GM12801 (cell line): ENCODE measurements around the gene VWA8.

Experiments
- CTCF ChIP-seq: IDR thresholded peaks from one replicate; pipeline ENCODE4 v1.5.1; 2011; ENCODE audit warnings: control low read depth; ENCODE audit not compliant: insufficient read length; ENCODE audit errors: extremely low read depth

The VWA8 gene

GRCh38 chr13:41579168-41579567 is 381.7 kb downstream of the VWA8 start:
- TF ChIP-seq CTCF = no peak

GRCh38 chr13:41578371-41578770 is 382.5 kb downstream of the VWA8 start:
- no peak for TF ChIP-seq CTCF

- no peak for TF ChIP-seq CTCF
Measured at GRCh38 chr13:41577436-41577835, 383.5 kb downstream of the VWA8 start.

GRCh38 chr13:41568972-41569351 is 391.9 kb downstream of the VWA8 start:
- no peak for TF ChIP-seq CTCF

- no peak for TF ChIP-seq CTCF
Measured at GRCh38 chr13:41568143-41568971, 392.6 kb downstream of the VWA8 start.

- no peak for TF ChIP-seq CTCF
Measured at GRCh38 chr13:41567363-41567762, 393.5 kb downstream of the VWA8 start.

GRCh38 chr13:41565846-41566245 is 395.1 kb downstream of the VWA8 start:
- no peak for TF ChIP-seq CTCF
